MM.1S (cell line): ENCODE results near the gene C4BPB.

ENCODE experiments used
- DNase-seq: peaks from one replicate; pipeline ENCODE4 v3.0.0-alpha.2; 2015
- H2AFZ ChIP-seq: fragments of 300-600 bp; sonication (generic); 2 replicates; pipeline ENCODE4 v1.6.0; 2016; ENCODE audit warnings: antibody characterized with exemption, low read length
- H3F3A ChIP-seq: fragments of 300-600 bp; sonication (generic); 2 replicates; pipeline ENCODE4 v1.6.1; 2016; ENCODE audit warnings: mild to moderate bottlenecking, antibody characterized with exemption, low read length, moderate library complexity, mixed read lengths; ENCODE audit not compliant: insufficient read depth
- H3K27ac ChIP-seq: fragments of 300-600 bp; sonication (generic); 2 replicates; pipeline ENCODE4 v1.5.1; 2016; ENCODE audit warnings: mild to moderate bottlenecking, low read length
- H3K27me3 ChIP-seq: fragments of 300-600 bp; sonication (generic); replicated peaks from 2 replicates; pipeline ENCODE4 v1.6.0; 2016; ENCODE audit warnings: low read length; ENCODE audit not compliant: insufficient read depth
- H3K36me3 ChIP-seq: fragments of 300-600 bp; sonication (generic); replicated peaks from 2 replicates; pipeline ENCODE4 v1.6.1; 2016; ENCODE audit warnings: mild to moderate bottlenecking, low read length, mixed read lengths; ENCODE audit not compliant: insufficient read depth
- H3K4me1 ChIP-seq: fragments of 300-600 bp; sonication (generic); 2 replicates; pipeline ENCODE4 v1.6.1; 2016; ENCODE audit warnings: low read length, mixed read lengths
- H3K4me2 ChIP-seq: fragments of 300-600 bp; sonication (generic); 2 replicates; pipeline ENCODE4 v1.6.0; 2016; ENCODE audit warnings: low read depth, low read length
- H3K4me3 ChIP-seq: fragments of 300-600 bp; sonication (generic); 2 replicates; pipeline ENCODE4 v1.5.1; 2016; ENCODE audit warnings: low read length, mixed read lengths
- H3K79me2 ChIP-seq: fragments of 300-600 bp; sonication (generic); 2 replicates; pipeline ENCODE4 v1.6.1; 2016; ENCODE audit warnings: mixed run types, low read length, mixed read lengths
- H3K9ac ChIP-seq: fragments of 300-600 bp; sonication (generic); 2 replicates; pipeline ENCODE4 v1.6.1; 2016; ENCODE audit warnings: low read length, mixed read lengths
- H3K9me2 ChIP-seq: fragments of 300-600 bp; sonication (generic); replicated peaks from 2 replicates; pipeline ENCODE4 v1.6.1; 2016; ENCODE audit warnings: mild to moderate bottlenecking, low read length, mixed read lengths; ENCODE audit not compliant: insufficient read depth
- H3K9me3 ChIP-seq: fragments of 300-600 bp; sonication (generic); replicated peaks from 2 replicates; pipeline ENCODE4 v1.6.1; 2016; ENCODE audit warnings: mild to moderate bottlenecking, low read length, mixed read lengths; ENCODE audit not compliant: insufficient read depth
- H4K20me1 ChIP-seq: fragments of 300-600 bp; sonication (generic); 2 replicates; pipeline ENCODE4 v1.6.1; 2016; ENCODE audit warnings: mild to moderate bottlenecking, low read length, moderate library complexity, mixed read lengths; ENCODE audit not compliant: insufficient read depth
- CTCF ChIP-seq: fragments of 300-600 bp; sonication (generic); IDR thresholded peaks from 2 replicates; pipeline ENCODE4 v1.5.1; 2016; ENCODE audit warnings: antibody characterized with exemption, low read length, mixed read lengths
- EZH2 ChIP-seq: fragments of 300-600 bp; sonication (generic); optimal IDR thresholded peaks from 2 replicates; pipeline ENCODE3; 2017; ENCODE audit warnings: low read depth, mild to moderate bottlenecking, antibody characterized with exemption, low read length, mixed read lengths
- EZH2phosphoT487 ChIP-seq: fragments of 300-600 bp; sonication (generic); IDR thresholded peaks from 2 replicates; pipeline ENCODE4 v1.6.1; 2018; ENCODE audit warnings: antibody characterized with exemption, low read length

Gene C4BPB

GRCh38 chr1:207084701-207085180 lies 3.9 kb upstream of the C4BPB start:
- H3K4me2 ChIP-seq: no peak overlapping the region
- H3K36me3 ChIP-seq: no peaks in the 10 kb centered on the region
- no peak overlapping the region for H3K4me3 ChIP-seq
- TF ChIP-seq EZH2 (no peak), CTCF (peak; percentile 75), EZH2phosphoT487 (no peak)
- H4K20me1 ChIP-seq: no peaks in the 10 kb centered on the region
- DNase-seq: peak; percentile 85
- H3K79me2 ChIP-seq: no peaks in the 10 kb centered on the region
- no peak overlapping the region for H2AFZ ChIP-seq
- peaks cover 3% of the 10 kb centered on the region; the same call in 1 of the 2 replicates for H3K4me1 ChIP-seq
- no peaks in the 10 kb centered on the region for H3K27me3 ChIP-seq
- H3K9me2 ChIP-seq: no peaks in the 10 kb centered on the region
- H3K9ac ChIP-seq: no peak overlapping the region
- H3K27ac ChIP-seq: no peak overlapping the region
- no peaks in the 10 kb centered on the region for H3K9me3 ChIP-seq
- H3F3A ChIP-seq: no peaks in the 10 kb centered on the region

GRCh38 chr1:207085887-207086286 lies 2.8 kb upstream of the C4BPB start:
- no peak overlapping the region for H3K4me2 ChIP-seq
- no peaks in the 10 kb centered on the region for H3K79me2 ChIP-seq
- H3K4me1 ChIP-seq: peaks cover 6% of the 10 kb centered on the region; the same call in 1 of the 2 replicates
- no peak for DNase-seq
- H3K27ac ChIP-seq: no peak overlapping the region
- no peak overlapping the region for H3K4me3 ChIP-seq
- H3K9me3 ChIP-seq: no peaks in the 10 kb centered on the region
- H4K20me1 ChIP-seq: no peaks in the 10 kb centered on the region
- no peak overlapping the region for H2AFZ ChIP-seq
- H3K27me3 ChIP-seq: no peaks in the 10 kb centered on the region
- H3K9me2 ChIP-seq: no peaks in the 10 kb centered on the region
- H3K9ac ChIP-seq: no peak overlapping the region
- H3F3A ChIP-seq: no peaks in the 10 kb centered on the region
- no peaks in the 10 kb centered on the region for H3K36me3 ChIP-seq
- no peak for TF ChIP-seq EZH2

GRCh38 chr1:207088161-207088560 lies 499 bp upstream of the C4BPB start:
- no peak overlapping the region for H2AFZ ChIP-seq
- H3K36me3 ChIP-seq: no peaks in the 10 kb centered on the region
- H3K4me2 ChIP-seq: no peak overlapping the region
- no peaks in the 10 kb centered on the region for H3K9me3 ChIP-seq
- no peaks in the 10 kb centered on the region for H3K27me3 ChIP-seq
- peaks cover 12% of the 10 kb centered on the region for H3K4me1 ChIP-seq
- H4K20me1 ChIP-seq: no peaks in the 10 kb centered on the region
- H3K9me2 ChIP-seq: no peaks in the 10 kb centered on the region
- H3K79me2 ChIP-seq: no peaks in the 10 kb centered on the region
- TF ChIP-seq EZH2 (no peak), EZH2phosphoT487 (no peak), CTCF (no peak)
- H3K27ac ChIP-seq: no peak overlapping the region
- DNase-seq: no peak
- no peak overlapping the region for H3K4me3 ChIP-seq
- no peak overlapping the region for H3K9ac ChIP-seq
- no peaks in the 10 kb centered on the region for H3F3A ChIP-seq

GRCh38 chr1:207089627-207090355 lies 1.1 kb downstream of the C4BPB start:
- no peak overlapping the region for H3K9ac ChIP-seq
- H3K27ac ChIP-seq: 0 out of 2 replicates have a peak overlapping the region, but pooled peaks have one; percentile 3

More at GRCh38 chr1:207089627-207090355, 1.1 kb downstream of the C4BPB start:
- no peaks in the 10 kb centered on the region for H3K27me3 ChIP-seq
- no peak for DNase-seq
- H2AFZ ChIP-seq: peak overlapping the region; percentile 13
- no peaks in the 10 kb centered on the region for H3K9me3 ChIP-seq
- H3K79me2 ChIP-seq: no peaks in the 10 kb centered on the region
- H3K4me2 ChIP-seq: 0 out of 2 replicates have a peak overlapping the region, but pooled peaks have one; percentile 9
- H4K20me1 ChIP-seq: no peaks in the 10 kb centered on the region
- H3K4me3 ChIP-seq: peak overlapping the region; percentile 4; the same call in 1 of the 2 replicates
- H3K36me3 ChIP-seq: no peaks in the 10 kb centered on the region
- H3K4me1 ChIP-seq: peaks cover 11% of the 10 kb centered on the region
- no peaks in the 10 kb centered on the region for H3K9me2 ChIP-seq
- TF ChIP-seq EZH2: no peak
- no peak for TF ChIP-seq CTCF
- no peak for TF ChIP-seq EZH2phosphoT487
- no peaks in the 10 kb centered on the region for H3F3A ChIP-seq
